ENCODE data around the gene ZNF318. TPM values are rescaled to one million over a fixed set of nuclear protein-coding genes. Genes with fewer than 3 reads are reported as not detected.
A peak's percentile ranks its signal among the peaks of the same experiment; 100 is the strongest.
"Not testable (repeated sequence)": the region's sequence is repeated elsewhere in the genome, so short reads cannot be mapped to it uniquely, and the experiment has no call there.

The ZNF318 gene
- total RNA-seq, 1 donor from 2014 or later, result 9.8 TPM

DNA sequence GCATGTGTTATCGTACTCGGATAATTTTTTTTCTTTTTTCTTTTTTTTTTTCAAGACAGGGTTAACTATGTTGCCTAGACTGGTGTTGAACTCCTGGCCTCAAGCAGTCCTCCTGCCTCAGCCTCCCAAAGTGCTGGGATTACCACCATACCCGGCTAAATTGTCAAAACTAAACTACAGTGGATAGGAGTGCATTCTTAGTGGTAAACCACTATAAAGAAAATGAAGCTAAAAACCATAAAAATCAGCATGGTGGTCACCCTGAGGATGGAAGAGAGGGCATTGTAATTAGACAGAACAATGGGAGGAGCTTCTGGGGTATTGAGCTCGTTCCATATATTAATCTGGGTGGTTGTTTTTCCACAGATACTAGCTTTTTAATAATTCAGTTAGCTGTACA lies 6.2 kb upstream of the ZNF318 start:
- H3K27me3 ChIP-seq (ENCODE audit: insufficient read depth, low read length), result no peaks in the 10 kb centered on the region
- no peaks in the 10 kb centered on the region for H3K9me3 ChIP-seq (ENCODE audit: insufficient read depth, low read depth, low read length)
- H3K4me1 ChIP-seq (ENCODE audit: insufficient read depth, low read length), result no peaks in the 10 kb centered on the region
- FAIRE-seq (no peak), DNase-seq (ENCODE audit: low read depth) (no peak)
- Mint-ChIP-seq H3K36me3 (ENCODE audit: low read depth, unreplicated experiment) (no peaks in the 10 kb centered on the region), H3K27ac (ENCODE audit: unreplicated experiment) (no peak overlapping the region), H3K4me3 (ENCODE audit: unreplicated experiment) (no peak overlapping the region), H3K9me3 (ENCODE audit: unreplicated experiment) (no peaks in the 10 kb centered on the region), H3K27me3 (ENCODE audit: low read depth, unreplicated experiment) (peaks cover 10% of the 10 kb centered on the region), H3K4me1 (ENCODE audit: low read depth, unreplicated experiment) (peaks cover 3% of the 10 kb centered on the region)
- H2AFZ ChIP-seq (ENCODE audit: low read depth, low read length), result no peak overlapping the region
- H3K9ac ChIP-seq (ENCODE audit: low read length), result no peak overlapping the region
- H3K4me3 ChIP-seq (ENCODE audit: insufficient read depth, low read depth, low read length), result no peak overlapping the region
- H4K20me1 ChIP-seq (ENCODE audit: insufficient read depth, low read length), result no peaks in the 10 kb centered on the region
- H3K27ac ChIP-seq (ENCODE audit: low read depth, low read length), result no peak overlapping the region
- H3K4me2 ChIP-seq (ENCODE audit: low read length), result no peak overlapping the region
- TF ChIP-seq EZH2 (IDR thresholded peaks at IDR 0.05; ENCODE audit: insufficient read depth, low read length), result no peak
- TF ChIP-seq CTCF (IDR thresholded peaks at IDR 0.05; ENCODE audit: insufficient read depth, low read depth, low read length), result no peak
- no peaks in the 10 kb centered on the region for H3K79me2 ChIP-seq (ENCODE audit: insufficient read depth, low read length)
- no peaks in the 10 kb centered on the region for H3K36me3 ChIP-seq (ENCODE audit: insufficient read depth, low read length)

- Histone ChIP-seq H3K27ac (ENCODE audit: low read depth, low read length) (no peak overlapping the region), H3K4me2 (ENCODE audit: low read length) (no peak overlapping the region), H3K4me3 (ENCODE audit: insufficient read depth, low read depth, low read length) (no peak overlapping the region), H3K27me3 (ENCODE audit: insufficient read depth, low read length) (no peaks in the 10 kb centered on the region), H3K79me2 (ENCODE audit: insufficient read depth, low read length) (no peaks in the 10 kb centered on the region), H3K9me3 (ENCODE audit: insufficient read depth, low read depth, low read length) (no peaks in the 10 kb centered on the region), H2AFZ (ENCODE audit: low read depth, low read length) (no peak overlapping the region), H3K4me1 (ENCODE audit: insufficient read depth, low read length) (peaks cover 7% of the 10 kb centered on the region), H4K20me1 (ENCODE audit: insufficient read depth, low read length) (no peaks in the 10 kb centered on the region), H3K9ac (ENCODE audit: low read length) (no peak overlapping the region), H3K36me3 (ENCODE audit: insufficient read depth, low read length) (no peaks in the 10 kb centered on the region)
- H3K9me3 Mint-ChIP-seq (ENCODE audit: unreplicated experiment), result no peaks in the 10 kb centered on the region
- H3K4me3 Mint-ChIP-seq (ENCODE audit: unreplicated experiment), result no peak overlapping the region
- H3K36me3 Mint-ChIP-seq (ENCODE audit: low read depth, unreplicated experiment), result no peaks in the 10 kb centered on the region
- TF ChIP-seq EZH2 (IDR thresholded peaks at IDR 0.05; ENCODE audit: insufficient read depth, low read length) (no peak), CTCF (IDR thresholded peaks at IDR 0.05; ENCODE audit: insufficient read depth, low read depth, low read length) (no peak)
- no peaks in the 10 kb centered on the region for H3K27me3 Mint-ChIP-seq (ENCODE audit: low read depth, unreplicated experiment)
- DNase-seq (ENCODE audit: low read depth), result no peak
- FAIRE-seq, result no peak
- no peak overlapping the region for H3K27ac Mint-ChIP-seq (ENCODE audit: unreplicated experiment)
- peaks cover 6% of the 10 kb centered on the region for H3K4me1 Mint-ChIP-seq (ENCODE audit: low read depth, unreplicated experiment)
Observed at GRCh38 chr6:43373252-43373875, 3.9 kb upstream of the ZNF318 start.

- H3K9me3 ChIP-seq (ENCODE audit: insufficient read depth, low read depth, low read length); FAIRE-seq; H3K36me3 ChIP-seq (ENCODE audit: insufficient read depth, low read length); H4K20me1 ChIP-seq (ENCODE audit: insufficient read depth, low read length); H3K9me3 Mint-ChIP-seq (ENCODE audit: unreplicated experiment); H3K36me3 Mint-ChIP-seq (ENCODE audit: low read depth, unreplicated experiment); DNase-seq (ENCODE audit: low read depth); H3K4me1 Mint-ChIP-seq (ENCODE audit: low read depth, unreplicated experiment); H3K27me3 ChIP-seq (ENCODE audit: insufficient read depth, low read length); H3K27me3 Mint-ChIP-seq (ENCODE audit: low read depth, unreplicated experiment): not testable (repeated sequence)
- Histone ChIP-seq H3K4me1 (ENCODE audit: insufficient read depth, low read length) (peaks cover 10% of the 10 kb centered on the region), H3K4me2 (ENCODE audit: low read length) (peak overlapping the region; percentile 88), H3K4me3 (ENCODE audit: insufficient read depth, low read depth, low read length) (peak overlapping the region; percentile 54), H3K79me2 (ENCODE audit: insufficient read depth, low read length) (peaks cover 11% of the 10 kb centered on the region), H2AFZ (ENCODE audit: low read depth, low read length) (peak overlapping the region; percentile 75), H3K27ac (ENCODE audit: low read depth, low read length) (peak overlapping the region; percentile 45), H3K9ac (ENCODE audit: low read length) (peak overlapping the region; percentile 78)
- Mint-ChIP-seq H3K27ac (ENCODE audit: unreplicated experiment) (peak overlapping the region; percentile 80), H3K4me3 (ENCODE audit: unreplicated experiment) (peak overlapping the region; percentile 79)
Observed at GRCh38 chr6:43370003-43370580, 645 bp upstream of the ZNF318 start.

Measured in astrocyte (in vitro differentiated cells and primary cell).